GM12878 (cell line): ENCODE measurements around the gene SUGCT. TPM values are rescaled to one million over a fixed set of nuclear protein-coding genes. Genes with fewer than 3 reads are reported as not detected.

Experiments used
- ATAC-seq: fragments of 200-7000 bp; cut with Tn5 transposase; 3 replicates; pipeline ENCODE4 v1.9.1; 2020; ENCODE audit warnings: mild to moderate bottlenecking, moderate library complexity
- BruUV-seq: library from RNA; stranded (reverse); fragments of 400-500 nt; replicated peaks from 2 replicates; lab custom pipeline; 2021; lab: Mats Ljungman, UMichigan
- CTCF ChIA-PET: fragments of 300-600 bp; sonication (Branson Sonifier 250); formaldehyde crosslinking; extraction: SDS; loops from one replicate; lab custom pipeline; 2021; ENCODE audit warnings: inconsistent platforms; lab: Yijun Ruan, JAX
- POLR2A ChIA-PET: fragments of 350-600 bp; formaldehyde crosslinking; extraction: SDS; loops from one replicate; lab custom pipeline; 2021; ENCODE audit warnings: inconsistent platforms; lab: Charles Lee
- RAD21 ChIA-PET: fragments of 300-600 bp; sonication (Branson Sonifier 250); formaldehyde crosslinking; loops from one replicate; lab custom pipeline; 2023; ENCODE audit warnings: antibody characterized with exemption; ENCODE audit not compliant: unreplicated experiment; lab: Charles Lee
- SMC1A ChIA-PET: fragments of 300-600 bp; sonication (Branson Sonifier 250); formaldehyde crosslinking; loops from one replicate; lab custom pipeline; 2023; ENCODE audit not compliant: unreplicated experiment, uncharacterized antibody; lab: Charles Lee
- DNase-seq: peaks from one replicate; pipeline ENCODE4 v3.0.0-alpha.2; 2011; ENCODE audit warnings: low read depth, low spot score
- FAIRE-seq: peaks from 3 replicates; lab custom pipeline; 2011; peaks lifted over from hg19 to GRCh38; lab: Jason Lieb, UNC
- H2AFZ ChIP-seq: 2 replicates; pipeline ENCODE4 v1.6.0; 2011; ENCODE audit warnings: low read depth, low read length, control low read depth; ENCODE audit not compliant: control insufficient read depth
- H3K27ac ChIP-seq: 2 replicates; pipeline ENCODE4 v1.5.1; 2011; ENCODE audit warnings: control low read depth; ENCODE audit not compliant: control insufficient read depth, insufficient read depth
- H3K27me3 ChIP-seq, 2 experiments: replicated peaks in 1 of 2; 2 replicates each; pipeline versions ENCODE4 v1.6.0 to v1.6.1; 2011; ENCODE audit warnings: low read length in 1 of 2; ENCODE audit not compliant: control insufficient read depth in 2 of 2, insufficient read depth in 2 of 2
- H3K36me3 ChIP-seq, 2 experiments: 2 replicates each; pipeline ENCODE4 v1.5.1; 2011; ENCODE audit warnings: low read length in 1 of 2; ENCODE audit not compliant: control insufficient read depth in 2 of 2, insufficient read depth in 2 of 2
- H3K4me1 ChIP-seq: 2 replicates; pipeline ENCODE4 v1.6.1; 2011; ENCODE audit warnings: mild to moderate bottlenecking, low read length, moderate library complexity, mixed read lengths; ENCODE audit not compliant: control insufficient read depth, insufficient read depth
- H3K4me2 ChIP-seq: 2 replicates; pipeline ENCODE4 v1.6.0; 2011; ENCODE audit warnings: control low read depth; ENCODE audit not compliant: control insufficient read depth, insufficient read depth
- H3K4me3 ChIP-seq: fragments of 200-600 bp; sonication (generic); 2 replicates; pipeline ENCODE4 v1.5.1; 2016
- H3K79me2 ChIP-seq: 2 replicates; pipeline ENCODE4 v1.6.0; 2011; ENCODE audit warnings: low read length; ENCODE audit not compliant: control insufficient read depth, insufficient read depth
- H3K9ac ChIP-seq: 2 replicates; pipeline ENCODE4 v1.8.0; 2011; ENCODE audit warnings: low read length, control low read depth, mixed read lengths; ENCODE audit not compliant: control insufficient read depth, insufficient read depth
- H3K9me3 ChIP-seq: replicated peaks from 3 replicates; pipeline ENCODE4 v1.5.1; 2011; ENCODE audit warnings: mild to moderate bottlenecking, low read length; ENCODE audit not compliant: control insufficient read depth, insufficient read depth
- H4K20me1 ChIP-seq: 2 replicates; pipeline ENCODE4 v1.6.0; 2011; ENCODE audit not compliant: control insufficient read depth, insufficient read depth
- HDAC2 ChIP-seq: fragments of 200-600 bp; sonication (generic); IDR thresholded peaks from 2 replicates; pipeline ENCODE4 v1.6.1; 2017
- KAT2A ChIP-seq: conservative IDR thresholded peaks from 2 replicates; pipeline ENCODE4 v1.6.1; 2011; ENCODE audit warnings: low read depth, low read length; ENCODE audit not compliant: control insufficient read depth
- PAX8 ChIP-seq: fragments of 450-650 bp; IDR thresholded peaks from 2 replicates; pipeline ENCODE4 v1.6.1; 2017; ENCODE audit warnings: mild to moderate bottlenecking, moderate library complexity
- POLR2A ChIP-seq: IDR thresholded peaks from 2 replicates; pipeline ENCODE4 v1.6.1; 2011; ENCODE audit warnings: low read depth, mild to moderate bottlenecking, low read length
- POLR2AphosphoS2 ChIP-seq: IDR thresholded peaks from 2 replicates; pipeline ENCODE4 v1.6.1; 2011; ENCODE audit warnings: low read depth, mild to moderate bottlenecking, low read length, improper control_type of control experiment, moderate library complexity
- RAD21 ChIP-seq: IDR thresholded peaks from 2 replicates; pipeline ENCODE4 v1.6.1; 2011; ENCODE audit warnings: mild to moderate bottlenecking, low read depth, low read length, moderate library complexity; ENCODE audit not compliant: insufficient read depth
- RCOR1 ChIP-seq: conservative IDR thresholded peaks from 2 replicates; pipeline ENCODE4 v1.6.1; 2012; ENCODE audit warnings: low read depth, low read length, improper control_type of control experiment
- SIN3A ChIP-seq: IDR thresholded peaks from 2 replicates; pipeline ENCODE4 v1.6.1; 2012; ENCODE audit warnings: low read depth, low read length, improper control_type of control experiment
- SRF ChIP-seq, 2 experiments: IDR thresholded peaks; 2 replicates each; pipeline ENCODE4 v1.6.1; 2011; ENCODE audit warnings: low read depth in 2 of 2, low read length in 2 of 2, mild to moderate bottlenecking in 1 of 2, moderate library complexity in 1 of 2
- TCF3 ChIP-seq: IDR thresholded peaks from 2 replicates; pipeline ENCODE4 v1.6.1; 2012; ENCODE audit warnings: low read depth, mild to moderate bottlenecking, low read length, borderline replicate concordance; ENCODE audit not compliant: insufficient read depth
- ZSCAN29 ChIP-seq: fragments of 450-650 bp; IDR thresholded peaks from 2 replicates; pipeline ENCODE4 v1.6.1; 2017; ENCODE audit warnings: mild to moderate bottlenecking, moderate library complexity
- WGBS: methylation state at CpG from one replicate; pipeline ENCODE4 v1.1.6; 2016; ENCODE audit warnings: low lambda C conversion rate; ENCODE audit not compliant: insufficient replicate concordance, insufficient coverage; ENCODE audit errors: missing lambda C conversion rate; 5-methylcytosine and 5-hydroxymethylcytosine counted together
- in situ Hi-C: fragments of 300-500 bp; cut with MboI; formaldehyde crosslinking; loops from 9 replicates; pipeline ENCODE4 v1.14.3; 2018; ENCODE audit warnings: mixed read lengths
- intact Hi-C: fragments of 100-400 bp; cut with micrococcal nuclease; formaldehyde crosslinking; loops from one replicate; pipeline ENCODE4 v1.14.2; 2022; ENCODE audit not compliant: unreplicated experiment
- polyA plus RNA-seq, 11 experiments: library from polyadenylated mRNA; depleted of rRNA in 4 of 11; unstranded in 6 of 11; stranded (reverse) in 5 of 11; fragments of >200 nt; fragmentation: Nextera tagmentation in 4 of 11; fragmentation: Illumina TruSeq in 1 of 11; extraction: Ambion mirVana in 4 of 11; extraction: Trizol in 1 of 11; gene quantifications; 1 replicate in 1 of 11; 2 replicates in 10 of 11; pipeline versions ENCODE4 v1.2.1 to v1.2.3, GENCODE V29; 2011 to 2016; ENCODE audit warnings: inconsistent platforms in 2 of 11, missing spikeins in 2 of 11, low read depth in 1 of 11
- total RNA-seq, 4 experiments: library from RNA; depleted of rRNA in 3 of 4; stranded (reverse); fragments of >200 nt in 3 of 4; fragmentation: Illumina TruSeq in 1 of 4; extraction: Trizol in 1 of 4; gene quantifications; 2 replicates each; pipeline versions ENCODE4 v1.2.1 to v1.2.3, GENCODE V29; 2013 to 2021
- TF ChIP-seq, protein P1 (sequence below): fragments of 450-650 bp; IDR thresholded peaks from 2 replicates; pipeline ENCODE4 v1.6.1; 2017; ENCODE audit warnings: borderline replicate concordance
- TF ChIP-seq, protein P2 (sequence below): fragments of 450-650 bp; IDR thresholded peaks from 2 replicates; pipeline ENCODE4 v1.6.1; 2018; ENCODE audit warnings: borderline replicate concordance, mild to moderate bottlenecking; ENCODE audit not compliant: partially characterized antibody
- TF ChIP-seq, protein P3 (sequence below): fragments of 450-650 bp; IDR thresholded peaks from 2 replicates; pipeline ENCODE4 v1.6.1; 2017; ENCODE audit warnings: mild to moderate bottlenecking, low read depth, inconsistent platforms; ENCODE audit not compliant: poor library complexity, severe bottlenecking

The SUGCT gene
- total and polyA plus RNA-seq, 10 of the 15 experiments (the other 5 are each of a cell fraction or from before 2014, with no cell fraction given), result 0.08 to 1.2 (median 0.67) TPM; not detected in 1

DNA sequence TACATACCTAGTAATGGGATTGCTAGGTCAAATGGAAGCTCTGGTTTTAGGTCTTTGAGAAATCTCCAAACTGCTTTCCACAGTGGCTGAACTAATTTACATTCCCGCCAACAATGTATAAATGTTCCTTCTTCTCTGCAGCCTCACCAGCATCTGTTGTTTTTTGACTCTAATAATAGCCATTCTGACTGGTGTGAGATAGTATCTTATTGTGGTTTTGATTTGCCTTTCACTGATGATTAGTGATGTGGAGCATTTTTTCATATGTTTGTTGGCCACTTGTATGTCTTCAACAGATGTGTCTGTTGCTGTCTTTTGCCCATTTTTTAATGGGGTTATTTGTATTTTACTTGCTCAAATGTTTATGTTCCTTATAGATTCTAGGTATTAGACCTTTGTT lies 675.5 kb downstream of the SUGCT start:
- no peaks in the 10 kb centered on the region for H3K79me2 ChIP-seq
- H3K27me3 ChIP-seq, result no peaks in the 10 kb centered on the region
- H2AFZ ChIP-seq, result no peak overlapping the region
- no peaks in the 10 kb centered on the region; the same call in 2 of the 3 replicates for H3K9me3 ChIP-seq
- no peak overlapping the region for H3K9ac ChIP-seq
- ATAC-seq (no peak), FAIRE-seq (no peak), DNase-seq (no peak)
- RAD21 ChIA-PET, result no interaction called here
- H3K4me1 ChIP-seq, result no peaks in the 10 kb centered on the region
- CTCF ChIA-PET, result no interaction called here
- no peaks in the 10 kb centered on the region for H3K36me3 ChIP-seq
- H3K4me3 ChIP-seq, result no peak overlapping the region
- intact Hi-C loops (no loop called here), in situ Hi-C loops (no loop called here)
- SMC1A ChIA-PET, result no interaction called here
- no peak for TF ChIP-seq KAT2A
- TF ChIP-seq POLR2AphosphoS2, result no peak
- no peak for TF ChIP-seq PAX8
- TF ChIP-seq TCF3, result no peak
- no peak for TF ChIP-seq RCOR1
- BruUV-seq, result no TSS peak
- no peaks in the 10 kb centered on the region for H4K20me1 ChIP-seq
- POLR2A ChIA-PET, result no interaction called here
- no peak overlapping the region for H3K4me2 ChIP-seq
- WGBS, result 7% methylated on average over 1 of the region's 1 CpG
- H3K27ac ChIP-seq, result no peak overlapping the region

DNA sequence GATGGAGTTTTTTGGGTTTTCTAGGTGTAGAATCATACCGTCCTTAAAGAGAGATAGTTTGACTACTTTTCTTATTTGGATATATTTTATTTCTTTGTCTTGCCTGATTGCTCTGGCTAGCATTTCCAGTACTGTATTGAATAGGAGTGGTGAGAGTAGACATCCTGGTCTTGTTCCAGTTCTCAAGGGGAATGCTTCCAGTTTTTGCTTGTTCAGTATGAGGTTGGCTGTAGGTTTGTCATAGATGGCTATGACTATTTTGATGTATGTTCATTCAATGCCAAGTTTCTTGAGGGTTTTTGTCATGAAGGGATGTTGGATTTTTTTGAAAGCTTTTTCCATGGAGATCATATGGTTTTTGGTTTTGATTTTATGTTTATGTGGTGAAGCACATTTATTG lies 676.9 kb downstream of the SUGCT start:
- Histone ChIP-seq H3K9ac (no peak overlapping the region), H4K20me1 (no peaks in the 10 kb centered on the region), H3K9me3 (no peaks in the 10 kb centered on the region; the same call in 2 of the 3 replicates), H3K4me2 (no peak overlapping the region), H3K27me3 (no peaks in the 10 kb centered on the region), H3K79me2 (no peaks in the 10 kb centered on the region), H2AFZ (no peak overlapping the region), H3K27ac (no peak overlapping the region), H3K36me3 (no peaks in the 10 kb centered on the region), H3K4me1 (no peaks in the 10 kb centered on the region), H3K4me3 (no peak overlapping the region)
- ChIA-PET RAD21 (no interaction called here), POLR2A (no interaction called here), CTCF (no interaction called here), SMC1A (no interaction called here)
- no peak for FAIRE-seq
- ATAC-seq, result no peak
- no peak for DNase-seq
- intact Hi-C loops, result no loop called here
- in situ Hi-C loops, result no loop called here
- 94% methylated on average over 1 of the region's 1 CpG for WGBS
- BruUV-seq, result no TSS peak
- TF ChIP-seq POLR2A, result no peak
- no peak for TF ChIP-seq SIN3A
- TF ChIP-seq HDAC2, result no peak
- TF ChIP-seq, protein P1, sequence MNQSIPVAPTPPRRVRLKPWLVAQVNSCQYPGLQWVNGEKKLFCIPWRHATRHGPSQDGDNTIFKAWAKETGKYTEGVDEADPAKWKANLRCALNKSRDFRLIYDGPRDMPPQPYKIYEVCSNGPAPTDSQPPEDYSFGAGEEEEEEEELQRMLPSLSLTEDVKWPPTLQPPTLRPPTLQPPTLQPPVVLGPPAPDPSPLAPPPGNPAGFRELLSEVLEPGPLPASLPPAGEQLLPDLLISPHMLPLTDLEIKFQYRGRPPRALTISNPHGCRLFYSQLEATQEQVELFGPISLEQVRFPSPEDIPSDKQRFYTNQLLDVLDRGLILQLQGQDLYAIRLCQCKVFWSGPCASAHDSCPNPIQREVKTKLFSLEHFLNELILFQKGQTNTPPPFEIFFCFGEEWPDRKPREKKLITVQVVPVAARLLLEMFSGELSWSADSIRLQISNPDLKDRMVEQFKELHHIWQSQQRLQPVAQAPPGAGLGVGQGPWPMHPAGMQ, result no peak
- TF ChIP-seq, protein P2, sequence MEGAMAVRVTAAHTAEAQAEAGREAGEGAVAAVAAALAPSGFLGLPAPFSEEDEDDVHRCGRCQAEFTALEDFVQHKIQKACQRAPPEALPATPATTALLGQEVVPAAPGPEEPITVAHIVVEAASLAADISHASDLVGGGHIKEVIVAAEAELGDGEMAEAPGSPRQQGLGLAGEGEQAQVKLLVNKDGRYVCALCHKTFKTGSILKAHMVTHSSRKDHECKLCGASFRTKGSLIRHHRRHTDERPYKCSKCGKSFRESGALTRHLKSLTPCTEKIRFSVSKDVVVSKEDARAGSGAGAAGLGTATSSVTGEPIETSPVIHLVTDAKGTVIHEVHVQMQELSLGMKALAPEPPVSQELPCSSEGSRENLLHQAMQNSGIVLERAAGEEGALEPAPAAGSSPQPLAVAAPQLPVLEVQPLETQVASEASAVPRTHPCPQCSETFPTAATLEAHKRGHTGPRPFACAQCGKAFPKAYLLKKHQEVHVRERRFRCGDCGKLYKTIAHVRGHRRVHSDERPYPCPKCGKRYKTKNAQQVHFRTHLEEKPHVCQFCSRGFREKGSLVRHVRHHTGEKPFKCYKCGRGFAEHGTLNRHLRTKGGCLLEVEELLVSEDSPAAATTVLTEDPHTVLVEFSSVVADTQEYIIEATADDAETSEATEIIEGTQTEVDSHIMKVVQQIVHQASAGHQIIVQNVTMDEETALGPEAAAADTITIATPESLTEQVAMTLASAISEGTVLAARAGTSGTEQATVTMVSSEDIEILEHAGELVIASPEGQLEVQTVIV, result no peak
- TF ChIP-seq, protein P3, sequence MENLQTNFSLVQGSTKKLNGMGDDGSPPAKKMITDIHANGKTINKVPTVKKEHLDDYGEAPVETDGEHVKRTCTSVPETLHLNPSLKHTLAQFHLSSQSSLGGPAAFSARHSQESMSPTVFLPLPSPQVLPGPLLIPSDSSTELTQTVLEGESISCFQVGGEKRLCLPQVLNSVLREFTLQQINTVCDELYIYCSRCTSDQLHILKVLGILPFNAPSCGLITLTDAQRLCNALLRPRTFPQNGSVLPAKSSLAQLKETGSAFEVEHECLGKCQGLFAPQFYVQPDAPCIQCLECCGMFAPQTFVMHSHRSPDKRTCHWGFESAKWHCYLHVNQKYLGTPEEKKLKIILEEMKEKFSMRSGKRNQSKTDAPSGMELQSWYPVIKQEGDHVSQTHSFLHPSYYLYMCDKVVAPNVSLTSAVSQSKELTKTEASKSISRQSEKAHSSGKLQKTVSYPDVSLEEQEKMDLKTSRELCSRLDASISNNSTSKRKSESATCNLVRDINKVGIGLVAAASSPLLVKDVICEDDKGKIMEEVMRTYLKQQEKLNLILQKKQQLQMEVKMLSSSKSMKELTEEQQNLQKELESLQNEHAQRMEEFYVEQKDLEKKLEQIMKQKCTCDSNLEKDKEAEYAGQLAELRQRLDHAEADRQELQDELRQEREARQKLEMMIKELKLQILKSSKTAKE, result no peak
- TF ChIP-seq ZSCAN29, result no peak
- TF ChIP-seq SRF (IDR thresholded peaks at IDR 0.05; ENCODE audit: low read depth in 2 of 2, low read length in 2 of 2), result no peak
- no peak for TF ChIP-seq RAD21
